SK-N-SH treated with all-trans-retinoic acid at 6 μM for 48 hours (cell line): Measurements from ENCODE around the gene NDRG3.

ENCODE experiments used
- ATAC-seq: fragments of 200-7000 bp; cut with Tn5 transposase; 3 replicates; pipeline ENCODE4 v1.9.1; 2020; ENCODE audit warnings: mild to moderate bottlenecking, moderate library complexity
- BACH2 ChIP-seq: fragments of 250-450 bp; sonication (Bioruptor Pico); IDR thresholded peaks from 2 replicates; pipeline ENCODE4 v1.9.0; 2021; ENCODE audit warnings: mild to moderate bottlenecking, borderline replicate concordance
- CSDC2 ChIP-seq: fragments of 250-450 bp; sonication (Bioruptor Pico); IDR thresholded peaks from 2 replicates; pipeline ENCODE4 v1.5.0; 2020; ENCODE audit warnings: mild to moderate bottlenecking, moderate library complexity
- ESRRG ChIP-seq: fragments of 250-450 bp; sonication (Bioruptor Pico); IDR thresholded peaks from 2 replicates; pipeline ENCODE4 v1.6.1; 2021; ENCODE audit warnings: mild to moderate bottlenecking
- GLIS3 ChIP-seq: fragments of 250-450 bp; sonication (Bioruptor Pico); IDR thresholded peaks from 2 replicates; pipeline ENCODE4 v1.5.0; 2020; ENCODE audit warnings: mild to moderate bottlenecking, moderate library complexity
- OSR1 ChIP-seq: fragments of 250-450 bp; sonication (Bioruptor Pico); IDR thresholded peaks from 2 replicates; pipeline ENCODE4 v1.8.0; 2022; ENCODE audit warnings: moderate library complexity, mild to moderate bottlenecking, inconsistent platforms
- PPARA ChIP-seq: fragments of 250-450 bp; sonication (Bioruptor Pico); IDR thresholded peaks from 2 replicates; pipeline ENCODE4 v1.5.0; 2020; ENCODE audit warnings: mild to moderate bottlenecking, borderline replicate concordance
- SNAI2 ChIP-seq: fragments of 250-450 bp; sonication (Bioruptor Pico); IDR thresholded peaks from 2 replicates; pipeline ENCODE4 v1.5.0; 2020; ENCODE audit warnings: mild to moderate bottlenecking, moderate library complexity
- TOX ChIP-seq: fragments of 250-450 bp; sonication (Bioruptor Pico); IDR thresholded peaks from 2 replicates; pipeline ENCODE4 v1.8.0; 2021; ENCODE audit warnings: mild to moderate bottlenecking, moderate library complexity, borderline replicate concordance
- ZC3H10 ChIP-seq: fragments of 250-450 bp; sonication (Bioruptor Pico); IDR thresholded peaks from 2 replicates; pipeline ENCODE4 v1.5.1; 2021; ENCODE audit warnings: mild to moderate bottlenecking, moderate library complexity
- ZFP3 ChIP-seq: fragments of 250-450 bp; sonication (Bioruptor Pico); IDR thresholded peaks from 2 replicates; pipeline ENCODE4 v1.5.0; 2020; ENCODE audit warnings: mild to moderate bottlenecking, moderate library complexity
- ZFP30 ChIP-seq: fragments of 450-650 bp; formaldehyde crosslinking; IDR thresholded peaks from 2 replicates; pipeline ENCODE4 v1.5.0; 2022; ENCODE audit warnings: mild to moderate bottlenecking, moderate library complexity
- ZNF565 ChIP-seq: fragments of 450-650 bp; formaldehyde crosslinking; conservative IDR thresholded peaks from 2 replicates; pipeline ENCODE4 v1.5.0; 2020; ENCODE audit warnings: low read depth, mild to moderate bottlenecking, moderate library complexity
- ZNF70 ChIP-seq: fragments of 450-650 bp; formaldehyde crosslinking; IDR thresholded peaks from 2 replicates; pipeline ENCODE4 v1.5.0; 2020; ENCODE audit warnings: mild to moderate bottlenecking, moderate library complexity
- ZNF8 ChIP-seq: fragments of 450-650 bp; formaldehyde crosslinking; IDR thresholded peaks from 2 replicates; pipeline ENCODE4 v1.5.0; 2020; ENCODE audit warnings: mild to moderate bottlenecking, moderate library complexity
- TF ChIP-seq, protein P1 (sequence below): fragments of 250-450 bp; sonication (Bioruptor Pico); IDR thresholded peaks from 2 replicates; pipeline ENCODE4 v1.5.1; 2020; ENCODE audit warnings: low read depth, mild to moderate bottlenecking, moderate library complexity
- TF ChIP-seq, protein P2 (sequence below): fragments of 250-450 bp; sonication (Bioruptor Pico); IDR thresholded peaks from 2 replicates; pipeline ENCODE4 v1.8.0; 2021; ENCODE audit warnings: low read depth, mild to moderate bottlenecking, moderate library complexity, borderline replicate concordance
- TF ChIP-seq, protein P3 (sequence below): fragments of 250-450 bp; sonication (Bioruptor Pico); IDR thresholded peaks from 2 replicates; pipeline ENCODE4 v1.5.0; 2020; ENCODE audit warnings: mild to moderate bottlenecking, moderate library complexity
- TF ChIP-seq, protein P4 (sequence below): fragments of 250-450 bp; sonication (Bioruptor Pico); IDR thresholded peaks from 2 replicates; pipeline ENCODE4 v1.5.1; 2021; ENCODE audit warnings: mild to moderate bottlenecking, moderate library complexity
- TF ChIP-seq, protein P5 (sequence below): fragments of 250-450 bp; sonication (Bioruptor Pico); IDR thresholded peaks from 2 replicates; pipeline ENCODE4 v1.8.0; 2020; ENCODE audit warnings: mild to moderate bottlenecking, moderate library complexity, borderline replicate concordance

Gene NDRG3

DNA sequence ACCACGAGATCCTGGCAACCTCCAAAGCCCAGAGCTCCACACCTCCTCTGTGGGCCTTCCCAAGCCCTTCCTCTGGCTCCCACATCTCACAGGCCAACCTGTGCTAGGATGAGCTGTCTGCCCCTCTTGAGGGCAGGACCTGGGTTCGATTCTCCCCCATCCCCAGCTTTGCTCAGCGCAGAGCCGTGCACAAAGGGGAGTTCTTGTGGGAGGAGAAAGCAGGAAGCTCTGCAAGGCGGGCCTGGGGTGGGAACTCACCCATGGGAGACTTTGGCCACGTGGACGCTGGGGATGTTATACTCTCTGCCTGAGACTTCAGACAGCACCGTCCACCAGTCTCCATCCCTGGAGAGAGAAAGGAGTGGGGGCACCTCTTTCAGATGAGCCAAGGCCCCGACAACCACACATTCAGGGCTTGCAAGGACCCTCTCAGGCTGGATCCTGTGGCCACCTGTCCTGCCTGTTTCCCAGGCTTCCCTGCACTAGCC is 112.6 kb downstream of the NDRG3 start:
- no peak for ATAC-seq
- TF ChIP-seq TOX (CRISPR knock-in tag): no peak
- TF ChIP-seq CSDC2 (CRISPR knock-in tag): no peak
- TF ChIP-seq ZFP30 (CRISPR knock-in tag): no peak
- no peak for TF ChIP-seq ZNF70 (CRISPR knock-in tag)
- no peak for TF ChIP-seq ESRRG (CRISPR knock-in tag)

DNA sequence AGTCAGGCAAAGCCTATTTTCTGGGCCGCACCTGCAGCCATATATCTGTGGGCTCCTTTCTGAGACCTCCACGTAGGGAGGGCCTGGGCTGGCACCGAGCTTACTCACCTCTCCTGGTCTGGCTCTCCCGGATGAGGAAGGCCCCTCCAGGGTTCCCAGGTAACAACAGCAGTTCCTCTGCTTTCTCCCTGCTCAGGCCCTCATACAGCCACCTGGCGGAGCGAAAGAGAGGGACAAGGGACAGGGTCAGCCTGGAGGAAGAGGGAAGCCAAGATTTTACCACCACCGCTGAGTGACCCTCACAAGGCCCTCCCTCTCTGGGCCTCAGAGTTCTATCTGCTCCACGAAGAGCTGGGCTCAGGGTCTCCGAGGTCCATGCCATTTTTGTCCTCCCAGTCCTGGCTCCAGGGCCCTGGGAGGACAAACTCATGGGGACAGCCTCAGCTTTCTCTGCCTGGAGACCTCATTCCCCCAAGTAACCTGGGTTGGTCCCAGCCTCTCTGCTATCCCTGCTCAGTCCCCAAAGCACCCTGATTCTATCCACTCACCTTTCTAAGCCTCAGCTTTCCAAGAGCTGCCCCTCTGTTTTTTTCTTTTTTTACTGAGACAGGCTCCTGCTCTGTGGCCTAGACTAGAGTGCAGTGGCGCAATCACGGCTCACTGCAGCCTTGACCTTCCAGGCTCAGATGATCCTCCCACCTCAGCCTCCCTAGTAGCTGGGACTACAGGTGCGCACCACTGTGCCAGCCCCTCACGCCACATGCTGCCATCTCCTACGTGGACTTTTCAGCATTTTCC is 113.2 kb downstream of the NDRG3 start:
- no peak for TF ChIP-seq CSDC2 (CRISPR knock-in tag)
- TF ChIP-seq, protein P1, sequence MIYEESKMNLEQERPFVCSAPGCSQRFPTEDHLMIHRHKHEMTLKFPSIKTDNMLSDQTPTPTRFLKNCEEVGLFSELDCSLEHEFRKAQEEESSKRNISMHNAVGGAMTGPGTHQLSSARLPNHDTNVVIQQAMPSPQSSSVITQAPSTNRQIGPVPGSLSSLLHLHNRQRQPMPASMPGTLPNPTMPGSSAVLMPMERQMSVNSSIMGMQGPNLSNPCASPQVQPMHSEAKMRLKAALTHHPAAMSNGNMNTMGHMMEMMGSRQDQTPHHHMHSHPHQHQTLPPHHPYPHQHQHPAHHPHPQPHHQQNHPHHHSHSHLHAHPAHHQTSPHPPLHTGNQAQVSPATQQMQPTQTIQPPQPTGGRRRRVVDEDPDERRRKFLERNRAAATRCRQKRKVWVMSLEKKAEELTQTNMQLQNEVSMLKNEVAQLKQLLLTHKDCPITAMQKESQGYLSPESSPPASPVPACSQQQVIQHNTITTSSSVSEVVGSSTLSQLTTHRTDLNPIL (CRISPR knock-in tag): no peak
- TF ChIP-seq, protein P2, sequence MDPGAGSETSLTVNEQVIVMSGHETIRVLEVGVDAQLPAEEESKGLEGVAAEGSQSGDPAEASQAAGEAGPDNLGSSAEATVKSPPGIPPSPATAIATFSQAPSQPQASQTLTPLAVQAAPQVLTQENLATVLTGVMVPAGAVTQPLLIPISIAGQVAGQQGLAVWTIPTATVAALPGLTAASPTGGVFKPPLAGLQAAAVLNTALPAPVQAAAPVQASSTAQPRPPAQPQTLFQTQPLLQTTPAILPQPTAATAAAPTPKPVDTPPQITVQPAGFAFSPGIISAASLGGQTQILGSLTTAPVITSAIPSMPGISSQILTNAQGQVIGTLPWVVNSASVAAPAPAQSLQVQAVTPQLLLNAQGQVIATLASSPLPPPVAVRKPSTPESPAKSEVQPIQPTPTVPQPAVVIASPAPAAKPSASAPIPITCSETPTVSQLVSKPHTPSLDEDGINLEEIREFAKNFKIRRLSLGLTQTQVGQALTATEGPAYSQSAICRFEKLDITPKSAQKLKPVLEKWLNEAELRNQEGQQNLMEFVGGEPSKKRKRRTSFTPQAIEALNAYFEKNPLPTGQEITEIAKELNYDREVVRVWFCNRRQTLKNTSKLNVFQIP (CRISPR knock-in tag): no peak
- no peak for TF ChIP-seq ZFP3 (CRISPR knock-in tag)
- TF ChIP-seq GLIS3: no peak
- TF ChIP-seq, protein P3, sequence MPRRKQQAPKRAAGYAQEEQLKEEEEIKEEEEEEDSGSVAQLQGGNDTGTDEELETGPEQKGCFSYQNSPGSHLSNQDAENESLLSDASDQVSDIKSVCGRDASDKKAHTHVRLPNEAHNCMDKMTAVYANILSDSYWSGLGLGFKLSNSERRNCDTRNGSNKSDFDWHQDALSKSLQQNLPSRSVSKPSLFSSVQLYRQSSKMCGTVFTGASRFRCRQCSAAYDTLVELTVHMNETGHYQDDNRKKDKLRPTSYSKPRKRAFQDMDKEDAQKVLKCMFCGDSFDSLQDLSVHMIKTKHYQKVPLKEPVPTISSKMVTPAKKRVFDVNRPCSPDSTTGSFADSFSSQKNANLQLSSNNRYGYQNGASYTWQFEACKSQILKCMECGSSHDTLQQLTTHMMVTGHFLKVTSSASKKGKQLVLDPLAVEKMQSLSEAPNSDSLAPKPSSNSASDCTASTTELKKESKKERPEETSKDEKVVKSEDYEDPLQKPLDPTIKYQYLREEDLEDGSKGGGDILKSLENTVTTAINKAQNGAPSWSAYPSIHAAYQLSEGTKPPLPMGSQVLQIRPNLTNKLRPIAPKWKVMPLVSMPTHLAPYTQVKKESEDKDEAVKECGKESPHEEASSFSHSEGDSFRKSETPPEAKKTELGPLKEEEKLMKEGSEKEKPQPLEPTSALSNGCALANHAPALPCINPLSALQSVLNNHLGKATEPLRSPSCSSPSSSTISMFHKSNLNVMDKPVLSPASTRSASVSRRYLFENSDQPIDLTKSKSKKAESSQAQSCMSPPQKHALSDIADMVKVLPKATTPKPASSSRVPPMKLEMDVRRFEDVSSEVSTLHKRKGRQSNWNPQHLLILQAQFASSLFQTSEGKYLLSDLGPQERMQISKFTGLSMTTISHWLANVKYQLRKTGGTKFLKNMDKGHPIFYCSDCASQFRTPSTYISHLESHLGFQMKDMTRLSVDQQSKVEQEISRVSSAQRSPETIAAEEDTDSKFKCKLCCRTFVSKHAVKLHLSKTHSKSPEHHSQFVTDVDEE (CRISPR knock-in tag): no peak
- TF ChIP-seq ZNF8 (CRISPR knock-in tag): no peak
- TF ChIP-seq ZNF70 (CRISPR knock-in tag): no peak
- TF ChIP-seq, protein P4, sequence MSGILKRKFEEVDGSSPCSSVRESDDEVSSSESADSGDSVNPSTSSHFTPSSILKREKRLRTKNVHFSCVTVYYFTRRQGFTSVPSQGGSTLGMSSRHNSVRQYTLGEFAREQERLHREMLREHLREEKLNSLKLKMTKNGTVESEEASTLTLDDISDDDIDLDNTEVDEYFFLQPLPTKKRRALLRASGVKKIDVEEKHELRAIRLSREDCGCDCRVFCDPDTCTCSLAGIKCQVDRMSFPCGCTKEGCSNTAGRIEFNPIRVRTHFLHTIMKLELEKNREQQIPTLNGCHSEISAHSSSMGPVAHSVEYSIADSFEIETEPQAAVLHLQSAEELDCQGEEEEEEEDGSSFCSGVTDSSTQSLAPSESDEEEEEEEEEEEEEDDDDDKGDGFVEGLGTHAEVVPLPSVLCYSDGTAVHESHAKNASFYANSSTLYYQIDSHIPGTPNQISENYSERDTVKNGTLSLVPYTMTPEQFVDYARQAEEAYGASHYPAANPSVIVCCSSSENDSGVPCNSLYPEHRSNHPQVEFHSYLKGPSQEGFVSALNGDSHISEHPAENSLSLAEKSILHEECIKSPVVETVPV (CRISPR knock-in tag): no peak
- no peak for ATAC-seq

DNA sequence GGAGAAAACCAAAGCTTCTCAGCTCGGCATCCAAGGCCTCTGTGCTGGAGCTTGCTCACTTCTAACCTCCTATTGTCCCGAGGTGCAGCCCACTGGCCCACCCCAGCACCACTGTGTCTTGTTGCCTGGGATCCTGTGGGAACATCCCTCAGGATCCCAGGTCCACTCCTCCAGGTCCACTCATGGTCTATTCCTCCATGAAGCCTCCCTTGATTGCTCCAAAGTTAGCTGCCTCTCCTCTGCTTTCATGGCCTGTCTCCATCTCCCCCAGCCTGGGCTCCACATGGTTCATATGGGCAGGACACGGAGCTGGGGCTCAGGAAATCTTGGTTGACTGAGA is 113.8 kb downstream of the NDRG3 start:
- TF ChIP-seq PPARA (CRISPR knock-in tag) (no peak), ESRRG (CRISPR knock-in tag) (no peak), OSR1 (CRISPR knock-in tag) (no peak), ZC3H10 (no peak), ZNF565 (CRISPR knock-in tag) (no peak), SNAI2 (no peak)
- TF ChIP-seq, protein P2 (CRISPR knock-in tag): no peak
- ATAC-seq: no peak

DNA sequence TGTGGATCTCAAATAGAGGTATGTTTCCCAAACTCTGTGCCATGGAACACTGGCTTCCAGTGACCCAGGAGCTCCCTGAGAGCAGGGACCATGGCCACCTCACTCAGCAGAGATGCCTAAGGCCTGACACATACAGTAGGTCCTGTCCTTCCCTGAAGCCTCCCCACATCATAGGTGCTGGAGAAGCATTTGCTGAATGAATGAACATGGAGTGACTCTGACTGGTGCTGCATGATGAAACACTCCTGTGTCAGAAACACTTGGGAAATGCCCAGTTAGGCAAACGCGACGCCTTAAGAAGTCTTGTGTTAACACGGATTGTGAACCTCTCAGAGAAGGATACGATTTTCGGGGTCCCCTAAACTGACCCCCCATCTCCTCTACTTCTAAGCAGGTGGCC is 114.2 kb downstream of the NDRG3 start:
- ATAC-seq: no peak
- TF ChIP-seq ZFP3 (CRISPR knock-in tag) (no peak), PPARA (CRISPR knock-in tag) (no peak), BACH2 (no peak)
- TF ChIP-seq, protein P1 (CRISPR knock-in tag): no peak
- TF ChIP-seq, protein P5, sequence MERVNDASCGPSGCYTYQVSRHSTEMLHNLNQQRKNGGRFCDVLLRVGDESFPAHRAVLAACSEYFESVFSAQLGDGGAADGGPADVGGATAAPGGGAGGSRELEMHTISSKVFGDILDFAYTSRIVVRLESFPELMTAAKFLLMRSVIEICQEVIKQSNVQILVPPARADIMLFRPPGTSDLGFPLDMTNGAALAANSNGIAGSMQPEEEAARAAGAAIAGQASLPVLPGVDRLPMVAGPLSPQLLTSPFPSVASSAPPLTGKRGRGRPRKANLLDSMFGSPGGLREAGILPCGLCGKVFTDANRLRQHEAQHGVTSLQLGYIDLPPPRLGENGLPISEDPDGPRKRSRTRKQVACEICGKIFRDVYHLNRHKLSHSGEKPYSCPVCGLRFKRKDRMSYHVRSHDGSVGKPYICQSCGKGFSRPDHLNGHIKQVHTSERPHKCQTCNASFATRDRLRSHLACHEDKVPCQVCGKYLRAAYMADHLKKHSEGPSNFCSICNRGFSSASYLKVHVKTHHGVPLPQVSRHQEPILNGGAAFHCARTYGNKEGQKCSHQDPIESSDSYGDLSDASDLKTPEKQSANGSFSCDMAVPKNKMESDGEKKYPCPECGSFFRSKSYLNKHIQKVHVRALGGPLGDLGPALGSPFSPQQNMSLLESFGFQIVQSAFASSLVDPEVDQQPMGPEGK (CRISPR knock-in tag): no peak
- TF ChIP-seq, protein P4 (CRISPR knock-in tag): no peak
- TF ChIP-seq, protein P2 (CRISPR knock-in tag): no peak
